CD4-positive, alpha-beta T cell treated with Interleukin-21 for 1 hour (primary cell): Measurements from ENCODE around the gene PIP5K1A.
"Not testable (repeated sequence)": the region's sequence is repeated elsewhere in the genome, so short reads cannot be mapped to it uniquely, and the experiment has no call there.

Source experiments
- DNase-seq: peaks from one replicate; pipeline ENCODE4 v3.0.0-alpha.2; 2020

The PIP5K1A gene

DNA sequence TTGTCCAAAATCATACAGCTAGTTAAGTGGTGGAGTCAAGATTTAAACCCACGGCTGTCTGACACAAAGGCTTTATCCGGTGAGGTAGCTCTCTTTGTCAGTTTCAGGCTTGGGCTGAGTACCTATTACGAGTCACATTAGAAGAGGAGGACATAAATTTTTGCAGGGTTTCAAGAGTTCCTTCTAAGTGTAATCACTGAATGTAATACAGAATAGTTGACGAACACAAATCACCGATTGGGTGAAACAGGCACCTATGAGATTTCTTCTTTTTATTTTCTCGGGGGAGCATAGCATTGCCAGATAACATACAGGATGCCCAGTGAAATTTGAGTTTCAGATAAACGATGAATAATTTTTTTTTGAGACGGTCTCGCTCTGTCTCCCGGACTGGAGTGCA lies 57.0 kb downstream of the PIP5K1A start:
- no peak for DNase-seq

DNA sequence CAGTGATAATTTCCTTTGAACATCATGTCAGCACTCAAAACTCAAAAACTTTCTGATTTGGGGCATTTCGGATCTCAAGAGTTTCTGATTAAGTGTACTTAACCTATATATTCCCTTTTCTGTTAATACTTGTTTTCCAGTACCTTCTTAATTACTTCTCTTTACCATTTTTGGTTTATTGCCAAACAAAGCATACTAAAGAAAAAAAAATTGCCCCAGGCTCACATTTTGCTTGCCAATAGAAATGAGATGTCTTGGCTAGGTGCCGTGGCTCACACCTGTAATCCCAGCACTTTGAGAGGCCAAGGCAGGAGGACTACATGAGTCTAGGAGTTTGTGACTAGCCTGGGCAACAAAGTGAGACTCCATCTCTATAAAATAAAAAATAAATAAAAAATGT lies 61.0 kb downstream of the PIP5K1A start:
- no peak for DNase-seq

DNA sequence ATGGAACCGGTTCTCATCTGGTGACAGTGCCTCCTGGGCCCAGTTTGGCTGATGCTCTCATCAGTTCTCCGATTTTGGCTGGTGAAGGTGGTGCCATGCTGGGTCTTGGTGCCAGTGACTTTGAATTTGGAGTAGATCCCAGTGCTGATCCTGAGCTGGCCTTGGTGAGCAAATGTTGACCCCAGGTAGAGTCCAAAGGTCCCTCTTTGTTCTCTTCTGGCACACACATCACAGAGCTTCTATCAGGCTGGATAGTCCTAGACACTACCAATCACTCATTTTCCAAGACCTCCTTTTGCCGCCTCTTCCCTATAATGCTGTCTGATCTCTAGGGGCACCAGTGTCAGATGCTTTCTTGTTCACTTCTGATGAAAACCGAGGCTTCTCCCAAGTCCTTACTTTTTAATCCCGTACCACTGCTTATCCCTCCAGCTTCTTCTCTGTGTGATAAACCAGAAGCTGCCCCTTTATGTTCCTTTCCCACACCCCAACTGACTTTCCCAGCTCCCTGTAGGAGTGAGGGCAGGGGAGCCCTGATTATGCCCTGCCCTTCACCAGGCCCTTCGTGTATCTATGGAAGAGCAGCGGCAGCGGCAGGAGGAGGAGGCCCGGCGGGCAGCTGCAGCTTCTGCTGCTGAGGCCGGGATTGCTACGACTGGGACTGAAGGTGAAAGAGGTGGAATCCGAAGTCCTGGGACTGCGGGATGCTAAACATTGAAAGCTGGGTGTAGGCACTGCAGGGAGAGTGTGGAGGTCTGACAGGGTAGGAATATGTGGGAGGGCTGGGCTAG lies 67.3 kb downstream of the PIP5K1A start:
- DNase-seq, result no peak

DNA sequence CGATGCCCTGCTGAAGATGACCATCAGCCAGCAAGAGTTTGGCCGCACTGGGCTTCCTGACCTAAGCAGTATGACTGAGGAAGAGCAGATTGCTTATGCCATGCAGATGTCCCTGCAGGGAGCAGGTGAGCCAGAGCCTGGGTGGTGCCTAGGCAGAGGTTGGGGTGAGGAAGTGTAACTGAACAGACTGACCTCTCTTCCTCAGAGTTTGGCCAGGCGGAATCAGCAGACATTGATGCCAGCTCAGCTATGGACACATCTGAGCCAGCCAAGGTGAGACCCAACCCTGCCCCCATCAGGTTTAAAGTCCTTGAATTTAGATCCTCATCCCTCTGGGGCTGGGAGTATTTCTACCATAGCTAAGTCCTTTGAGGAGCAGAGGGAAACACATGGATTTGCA lies 68.0 kb downstream of the PIP5K1A start:
- DNase-seq, result no peak

DNA sequence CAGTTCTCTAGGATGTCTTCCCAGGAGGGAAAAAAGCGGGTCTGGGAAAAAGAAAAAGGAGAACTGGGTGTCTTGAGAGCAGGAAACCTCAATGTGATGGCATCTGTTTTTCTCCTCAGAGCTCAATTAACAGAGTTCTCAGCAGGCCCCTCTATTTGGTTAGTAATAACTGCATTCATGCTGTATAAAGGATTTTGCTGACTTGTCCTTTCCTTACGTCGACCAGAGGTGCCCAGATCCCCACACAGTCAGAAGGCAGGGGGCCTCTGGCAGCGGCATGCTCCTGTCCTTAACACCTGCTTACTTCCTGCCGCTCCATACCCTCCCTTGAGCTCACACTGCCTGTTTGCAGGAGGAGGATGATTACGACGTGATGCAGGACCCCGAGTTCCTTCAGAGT lies 68.5 kb downstream of the PIP5K1A start:
- no peak for DNase-seq

DNA sequence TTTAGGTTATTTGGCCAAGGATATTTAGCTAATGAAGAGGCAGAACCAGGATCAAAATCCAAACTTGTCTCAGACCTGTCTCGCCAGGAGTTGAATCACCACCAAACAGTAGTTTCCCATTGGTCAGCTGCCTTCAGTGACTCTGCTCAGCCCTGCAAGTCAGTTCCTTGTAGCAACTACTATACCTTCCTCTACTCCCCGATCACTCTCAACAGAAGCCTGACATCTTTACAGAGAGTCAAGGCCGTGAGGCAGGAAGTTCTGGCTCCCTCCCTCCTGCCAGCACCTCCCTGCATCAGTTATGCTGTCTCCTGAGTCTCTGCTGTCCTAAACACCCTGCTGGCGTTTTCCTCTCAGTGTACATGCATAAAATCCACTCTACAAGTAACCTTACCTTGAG lies 69.4 kb downstream of the PIP5K1A start:
- no peak for DNase-seq

DNA sequence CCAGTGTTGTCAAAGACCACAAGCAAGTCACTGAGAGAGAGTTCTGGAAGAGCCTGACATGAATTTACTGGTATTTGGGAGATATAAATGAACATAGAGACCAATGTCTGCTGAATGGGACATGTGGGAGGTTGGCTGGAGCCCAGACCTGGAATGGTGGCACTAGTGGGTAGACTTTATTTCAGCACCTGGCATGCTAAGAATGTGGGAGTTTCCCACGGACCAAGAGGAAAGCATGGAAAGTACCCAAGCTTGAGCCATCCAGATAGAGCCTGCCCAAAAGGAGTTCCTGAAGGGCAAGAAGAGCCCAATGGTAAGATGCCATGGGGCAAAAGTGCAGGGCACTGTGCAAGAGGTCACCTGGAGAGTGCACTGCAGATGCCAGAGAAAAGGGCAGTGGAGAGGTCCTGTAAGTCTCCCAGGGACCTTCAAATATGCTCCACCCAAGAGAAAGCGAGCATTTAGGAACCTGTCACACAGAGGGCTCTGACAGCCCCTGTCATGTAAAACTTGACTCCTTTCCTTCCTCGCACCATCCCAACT lies 75.6 kb downstream of the PIP5K1A start:
- DNase-seq, result no peak

DNA sequence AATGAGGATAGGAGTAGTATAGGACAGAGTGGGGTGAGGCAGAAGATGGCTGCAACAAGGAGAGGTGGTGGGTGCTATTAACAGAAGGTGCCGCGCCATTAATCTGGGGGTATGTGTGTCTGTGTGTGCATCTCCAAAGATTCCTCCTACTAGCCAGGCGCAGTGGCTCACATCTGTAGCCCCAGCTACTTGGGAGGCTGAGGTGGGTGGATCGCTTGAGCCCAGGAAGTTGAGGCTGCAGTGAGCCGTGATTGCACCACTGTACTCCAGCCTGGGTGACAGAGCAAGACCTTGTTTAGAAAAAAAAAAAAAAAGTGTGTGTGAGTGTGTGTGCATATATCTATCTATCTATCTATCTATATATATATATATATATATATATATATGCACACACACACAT lies 77.0 kb downstream of the PIP5K1A start:
- DNase-seq, result not testable (repeated sequence)

DNA sequence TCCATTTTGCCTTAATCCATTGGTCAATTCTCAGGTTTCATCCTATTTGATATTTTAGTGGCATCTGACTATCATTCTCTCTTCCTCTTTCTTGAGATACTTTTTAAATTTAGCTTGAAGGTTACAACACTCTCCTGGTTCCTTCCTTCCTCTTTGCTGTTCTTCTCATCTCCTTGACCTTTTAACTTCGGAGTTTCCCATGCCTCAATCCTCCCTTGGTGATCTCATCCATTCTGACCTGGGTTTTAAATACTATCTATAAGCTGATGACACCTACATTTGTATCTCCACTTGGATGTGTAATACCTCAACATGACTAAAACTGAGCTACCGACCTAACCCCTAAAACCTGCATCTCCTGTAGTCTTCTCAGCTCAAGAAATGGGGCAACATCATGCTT lies 78.9 kb downstream of the PIP5K1A start:
- DNase-seq, result peak; percentile 14

DNA sequence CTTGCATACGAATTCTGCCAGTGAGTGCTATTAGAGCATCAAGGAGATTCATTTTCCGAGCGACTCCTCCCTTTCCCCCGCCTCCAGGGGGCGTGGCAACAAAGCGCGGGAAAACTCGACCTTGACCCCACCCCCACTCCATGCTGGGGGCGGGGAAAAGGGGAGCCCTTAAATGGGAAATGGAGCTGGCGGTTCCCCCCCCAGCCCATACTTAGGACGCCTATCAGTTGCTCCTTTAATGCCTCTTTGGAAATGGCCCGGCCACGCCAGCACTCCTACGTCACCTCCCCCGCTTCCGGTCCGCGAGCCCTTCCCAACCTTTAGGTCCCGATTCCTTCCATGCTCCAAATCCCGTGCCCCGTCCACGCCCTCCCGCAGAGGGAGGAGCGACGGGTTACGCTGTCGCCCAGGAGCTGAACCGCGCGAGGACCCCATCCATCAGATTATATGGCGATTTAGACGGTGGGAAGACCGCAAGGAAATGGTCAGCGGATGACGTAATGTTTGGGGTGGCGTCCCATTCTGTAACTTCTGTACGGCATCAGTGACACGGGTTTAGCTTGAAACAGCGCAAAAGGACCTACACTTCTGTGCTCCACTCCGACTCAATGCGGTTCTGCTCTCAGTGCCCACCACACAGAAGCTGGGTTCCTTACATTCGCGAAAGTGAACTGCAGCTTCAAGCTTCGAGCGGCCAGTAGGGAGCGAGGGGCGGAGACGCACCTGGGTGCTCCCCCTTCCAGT lies 83.0 kb downstream of the PIP5K1A start:
- peak; percentile 97 for DNase-seq

DNA sequence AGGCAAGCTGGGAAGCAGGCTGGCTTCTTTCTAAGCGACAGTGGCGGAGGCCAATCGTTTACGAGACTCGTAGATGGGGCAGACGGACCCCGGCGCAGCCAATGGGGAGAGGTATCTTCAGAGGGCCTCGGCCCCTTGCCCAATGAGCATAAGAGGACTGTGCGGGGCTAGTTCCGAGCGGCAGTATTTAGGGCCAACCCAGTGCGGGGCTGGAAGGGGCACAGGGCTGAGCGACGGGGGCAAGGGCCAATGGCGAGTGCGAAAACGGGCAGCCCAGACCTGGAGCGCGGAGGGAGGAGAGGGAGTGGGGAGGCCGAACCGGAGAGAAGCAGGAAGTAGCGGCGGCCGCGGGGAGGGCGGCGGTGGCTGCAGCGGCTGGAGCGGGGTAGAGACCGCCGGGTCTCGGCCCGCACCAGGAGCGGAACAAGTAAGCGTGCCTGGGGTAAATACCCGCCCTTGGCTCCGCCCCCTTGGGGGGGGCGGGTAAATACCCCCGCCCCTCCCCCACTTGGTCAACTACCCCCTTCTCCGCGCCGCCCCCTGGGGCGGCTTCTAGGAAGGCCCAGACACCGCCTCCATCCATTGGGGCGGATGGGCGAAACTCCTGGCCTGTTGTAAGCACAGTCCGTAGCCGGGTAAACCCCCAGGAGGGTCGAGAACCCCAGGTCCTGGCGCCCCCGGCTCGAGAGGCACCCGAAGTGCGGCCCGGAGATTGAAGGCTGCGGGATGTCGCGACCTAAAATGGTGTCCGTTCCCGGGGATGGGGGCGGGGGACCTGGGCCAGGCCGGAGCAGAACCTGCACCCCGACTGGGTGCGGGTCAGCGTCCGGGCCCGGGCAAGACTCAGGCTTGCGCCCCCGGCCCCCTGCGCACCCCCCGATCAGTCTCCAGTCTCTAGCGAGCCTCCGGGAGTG lies 83.9 kb downstream of the PIP5K1A start, which contains the start of gene ZNF687:
Gene ZNF687 (plus strand): TSS at position 331 of the 914 bp plus-strand sequence. CDS start 3,993 bp downstream, outside the sequence.
- peak; percentile 100 for DNase-seq

DNA sequence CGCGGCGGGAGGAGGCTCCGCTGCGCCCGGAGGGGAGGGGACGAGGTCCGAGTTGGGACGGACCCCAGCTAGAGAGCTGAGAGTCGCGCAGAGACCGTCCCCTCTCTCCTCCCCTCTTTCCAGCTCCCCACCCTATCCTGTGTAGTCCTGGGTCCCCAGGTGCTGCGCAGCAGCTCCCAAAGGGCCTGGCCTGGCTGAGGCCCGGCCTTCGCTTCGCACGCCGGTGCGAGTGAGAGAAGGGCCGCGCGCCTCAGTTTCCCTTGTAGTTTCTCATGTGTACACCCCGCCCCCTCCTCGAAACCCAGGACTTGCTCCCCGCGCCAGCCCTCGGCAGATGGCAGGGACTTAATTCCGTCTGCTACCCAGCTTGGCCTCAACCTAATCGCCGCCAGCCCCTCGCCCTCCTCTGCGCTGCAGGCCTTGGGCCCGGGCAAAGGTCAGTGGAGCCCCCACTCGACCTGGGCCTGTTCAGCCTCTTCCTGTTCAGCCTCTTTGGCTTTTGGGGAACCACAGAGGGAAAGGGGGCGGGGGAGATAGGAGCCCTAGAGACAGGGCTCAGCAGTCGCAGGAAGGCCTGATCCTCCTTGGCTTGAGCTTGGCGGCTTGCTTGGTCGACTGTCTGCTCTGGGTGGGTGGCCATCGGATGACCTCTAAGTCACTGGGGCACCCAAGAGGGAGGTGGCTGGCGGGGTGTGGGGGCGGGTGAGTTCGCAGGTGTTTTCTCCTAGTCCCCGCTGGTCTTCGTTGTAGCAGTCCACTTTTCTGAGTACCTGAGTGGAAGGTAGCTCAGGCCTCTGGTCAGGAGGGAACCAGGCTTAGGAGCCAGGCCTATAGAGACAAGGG lies 84.8 kb downstream of the PIP5K1A start:
- DNase-seq, result peak; percentile 19

DNA sequence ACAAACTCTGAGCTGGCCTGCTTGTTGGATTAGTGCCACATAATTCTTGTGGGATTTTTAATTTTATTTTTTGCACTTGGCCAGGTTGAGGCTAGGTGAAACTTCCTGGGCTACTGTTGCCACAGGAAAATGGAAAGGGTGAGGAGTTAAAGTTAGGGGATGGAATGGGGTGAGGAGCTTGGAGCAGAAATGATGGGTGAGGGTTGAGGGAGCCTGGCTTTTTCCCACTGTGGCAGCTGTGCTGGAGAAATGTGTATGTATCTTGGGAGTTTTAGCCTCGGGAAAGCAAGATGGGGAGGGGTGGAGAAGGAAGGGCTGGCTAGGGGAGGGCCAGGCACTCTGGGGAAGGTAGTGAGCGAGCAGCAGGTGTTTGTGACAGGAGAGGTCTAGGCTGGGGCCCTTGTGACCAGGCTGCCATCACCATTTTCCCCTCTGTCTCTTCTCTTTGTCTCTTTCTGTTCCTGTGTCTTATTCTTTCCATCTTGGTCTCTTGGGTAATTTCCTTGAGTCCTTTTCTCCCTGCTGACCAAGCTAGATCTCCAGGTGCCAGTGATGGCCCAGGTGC lies 85.7 kb downstream of the PIP5K1A start:
- no peak for DNase-seq

DNA sequence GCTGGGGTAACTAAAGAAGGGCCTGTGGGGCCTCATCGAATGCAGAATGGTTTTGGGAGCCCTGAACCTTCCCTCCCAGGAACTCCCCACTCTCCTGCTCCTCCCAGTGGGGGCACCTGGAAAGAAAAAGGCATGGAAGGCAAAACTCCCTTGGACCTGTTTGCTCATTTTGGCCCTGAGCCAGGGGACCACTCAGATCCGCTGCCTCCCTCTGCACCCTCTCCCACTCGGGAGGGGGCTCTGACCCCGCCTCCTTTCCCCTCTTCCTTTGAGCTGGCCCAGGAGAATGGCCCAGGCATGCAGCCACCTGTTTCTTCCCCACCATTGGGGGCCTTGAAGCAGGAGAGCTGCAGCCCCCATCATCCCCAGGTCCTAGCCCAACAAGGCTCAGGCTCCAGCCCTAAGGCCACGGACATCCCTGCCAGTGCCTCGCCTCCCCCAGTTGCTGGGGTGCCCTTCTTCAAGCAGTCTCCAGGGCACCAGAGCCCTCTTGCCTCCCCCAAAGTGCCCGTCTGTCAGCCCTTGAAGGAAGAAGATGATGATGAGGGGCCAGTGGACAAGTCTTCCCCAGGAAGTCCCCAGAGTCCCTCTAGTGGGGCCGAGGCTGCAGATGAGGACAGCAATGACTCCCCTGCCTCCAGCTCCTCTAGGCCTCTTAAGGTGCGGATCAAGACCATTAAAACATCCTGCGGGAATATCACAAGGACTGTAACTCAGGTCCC lies 88.4 kb downstream of the PIP5K1A start:
- no peak for DNase-seq

DNA sequence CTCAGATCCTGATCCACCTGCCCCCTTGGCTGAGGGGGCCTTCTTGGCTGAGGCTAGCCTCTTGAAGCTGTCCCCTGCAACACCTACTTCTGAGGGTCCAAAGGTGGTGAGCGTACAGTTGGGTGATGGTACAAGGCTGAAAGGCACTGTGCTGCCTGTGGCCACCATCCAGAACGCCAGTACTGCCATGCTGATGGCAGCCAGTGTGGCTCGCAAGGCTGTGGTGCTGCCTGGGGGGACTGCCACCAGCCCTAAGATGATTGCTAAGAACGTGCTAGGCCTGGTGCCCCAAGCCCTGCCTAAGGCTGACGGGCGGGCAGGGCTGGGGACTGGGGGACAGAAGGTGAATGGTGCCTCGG lies 89.0 kb downstream of the PIP5K1A start:
- no peak for DNase-seq

DNA sequence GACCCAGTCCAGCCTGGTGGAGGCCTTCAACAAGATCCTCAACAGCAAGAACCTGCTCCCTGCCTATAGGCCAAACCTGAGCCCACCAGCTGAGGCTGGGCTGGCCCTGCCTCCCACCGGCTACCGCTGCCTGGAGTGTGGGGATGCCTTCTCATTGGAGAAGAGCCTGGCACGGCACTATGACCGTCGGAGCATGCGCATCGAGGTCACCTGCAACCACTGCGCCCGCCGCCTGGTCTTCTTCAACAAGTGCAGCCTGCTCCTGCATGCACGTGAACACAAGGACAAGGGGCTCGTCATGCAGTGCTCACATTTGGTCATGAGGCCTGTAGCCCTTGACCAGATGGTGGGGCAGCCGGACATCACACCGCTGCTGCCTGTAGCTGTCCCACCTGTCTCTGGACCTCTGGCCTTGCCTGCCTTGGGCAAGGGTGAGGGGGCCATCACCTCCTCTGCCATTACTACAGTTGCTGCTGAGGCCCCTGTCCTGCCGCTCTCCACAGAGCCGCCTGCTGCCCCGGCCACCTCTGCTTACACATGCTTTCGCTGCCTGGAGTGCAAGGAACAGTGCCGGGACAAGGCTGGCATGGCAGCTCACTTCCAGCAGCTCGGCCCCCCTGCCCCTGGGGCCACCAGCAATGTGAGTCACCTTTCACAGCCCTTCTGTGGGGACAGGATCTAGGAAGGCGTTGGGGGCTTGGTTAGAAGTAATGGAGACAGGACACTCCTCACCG lies 89.6 kb downstream of the PIP5K1A start:
- no peak for DNase-seq

DNA sequence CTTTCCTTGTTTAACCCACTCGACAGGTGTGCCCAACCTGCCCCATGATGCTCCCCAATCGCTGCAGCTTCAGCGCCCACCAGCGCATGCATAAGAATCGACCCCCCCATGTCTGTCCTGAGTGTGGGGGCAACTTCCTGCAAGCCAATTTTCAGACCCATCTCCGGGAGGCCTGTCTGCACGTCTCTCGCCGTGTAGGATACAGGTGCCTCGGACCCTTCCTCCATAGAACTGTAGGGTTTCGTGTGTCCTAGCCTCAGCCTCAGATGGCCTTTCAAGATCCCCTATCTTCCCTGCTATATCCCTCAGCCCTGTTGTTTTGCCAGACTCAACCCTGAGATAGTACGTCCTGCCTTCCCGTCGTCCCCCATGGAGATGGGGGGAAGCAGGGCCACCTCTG lies 90.2 kb downstream of the PIP5K1A start:
- DNase-seq, result no peak

DNA sequence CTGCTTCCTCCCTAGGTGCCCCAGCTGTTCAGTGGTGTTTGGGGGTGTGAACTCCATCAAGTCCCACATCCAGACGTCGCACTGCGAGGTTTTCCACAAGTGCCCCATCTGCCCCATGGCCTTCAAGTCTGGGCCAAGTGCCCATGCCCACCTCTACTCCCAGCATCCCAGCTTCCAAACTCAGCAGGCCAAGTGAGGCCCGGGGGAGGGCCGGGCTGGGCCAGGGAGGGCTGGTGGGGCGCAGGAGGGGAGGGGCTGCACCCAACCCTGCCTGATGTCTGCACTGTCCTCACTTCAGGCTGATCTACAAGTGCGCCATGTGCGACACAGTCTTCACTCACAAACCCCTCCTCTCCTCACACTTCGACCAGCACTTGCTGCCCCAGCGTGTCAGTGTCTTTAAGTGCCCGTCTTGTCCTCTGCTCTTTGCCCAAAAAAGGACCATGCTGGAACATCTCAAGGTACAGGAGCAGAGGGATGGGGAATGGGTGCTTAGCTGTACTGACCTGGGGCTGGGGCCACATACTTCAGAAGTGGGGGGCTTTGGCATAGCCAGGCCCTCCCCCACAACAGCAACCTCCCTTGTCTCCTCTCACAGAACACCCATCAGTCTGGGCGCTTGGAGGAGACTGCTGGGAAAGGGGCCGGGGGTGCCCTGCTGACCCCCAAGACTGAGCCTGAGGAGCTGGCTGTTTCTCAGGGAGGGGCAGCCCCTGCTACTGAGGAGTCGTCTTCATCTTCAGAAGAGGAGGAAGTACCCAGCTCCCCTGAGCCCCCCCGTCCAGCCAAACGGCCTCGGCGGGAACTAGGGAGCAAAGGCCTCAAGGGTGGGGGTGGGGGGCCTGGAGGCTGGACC lies 91.0 kb downstream of the PIP5K1A start:
- DNase-seq, result no peak

DNA sequence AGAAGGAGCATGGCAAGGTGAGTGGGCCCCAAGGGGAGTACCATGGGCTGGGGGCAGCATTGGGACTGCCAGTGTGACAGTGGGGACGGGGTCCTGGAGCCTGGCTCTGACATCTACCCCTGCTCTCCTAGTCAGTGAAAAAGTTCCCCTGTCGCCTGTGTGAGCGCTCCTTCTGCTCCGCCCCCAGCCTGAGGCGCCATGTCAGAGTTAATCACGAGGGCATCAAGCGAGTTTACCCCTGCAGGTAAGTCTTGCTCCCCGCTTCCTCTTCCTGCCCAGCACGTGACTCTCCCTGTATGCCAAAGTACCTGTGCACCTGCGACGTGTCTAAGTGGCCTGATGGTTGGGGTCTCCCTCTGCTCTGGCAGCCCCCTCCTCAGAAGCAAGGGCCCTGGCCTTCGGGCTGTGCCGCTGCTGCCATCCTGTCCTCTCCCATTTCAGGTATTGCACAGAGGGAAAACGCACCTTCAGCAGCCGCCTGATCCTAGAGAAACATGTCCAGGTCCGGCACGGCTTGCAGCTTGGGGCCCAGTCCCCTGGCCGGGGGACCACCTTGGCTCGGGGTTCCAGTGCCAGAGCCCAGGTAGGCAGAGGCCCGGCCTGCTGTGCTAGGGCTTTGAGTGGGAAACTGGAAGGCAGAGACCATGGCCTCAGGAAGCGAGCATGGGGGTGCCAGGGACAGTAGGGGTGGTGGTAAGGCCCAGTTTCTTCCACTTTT lies 91.8 kb downstream of the PIP5K1A start:
- no peak for DNase-seq
